GM12891 (cell line): ENCODE data around the gene IP6K1.
"Not testable (repeated sequence)": the region's sequence is repeated elsewhere in the genome, so short reads cannot be mapped to it uniquely, and the experiment has no call there.

Experiments used
- PAX5 ChIP-seq: IDR thresholded peaks from 2 replicates; pipeline ENCODE4 v1.6.1; 2011; ENCODE audit warnings: low read length, moderate library complexity, mild to moderate bottlenecking; ENCODE audit not compliant: insufficient read depth, severe bottlenecking
- POLR2A ChIP-seq: IDR thresholded peaks from 2 replicates; pipeline ENCODE4 v1.6.1; 2011; ENCODE audit warnings: low read depth, low read length, control low read depth
- POLR2AphosphoS5 ChIP-seq: IDR thresholded peaks from 2 replicates; pipeline ENCODE4 v1.6.1; 2011; ENCODE audit warnings: low read depth, low read length, control low read depth
- POU2F2 ChIP-seq: IDR thresholded peaks from 2 replicates; pipeline ENCODE4 v1.6.1; 2011; ENCODE audit warnings: low read depth, mild to moderate bottlenecking, control low read depth, low read length, moderate library complexity
- SPI1 ChIP-seq: IDR thresholded peaks from 2 replicates; pipeline ENCODE4 v1.6.1; 2011; ENCODE audit warnings: low read depth, low read length, control low read depth
- TAF1 ChIP-seq: IDR thresholded peaks from 2 replicates; pipeline ENCODE4 v1.6.1; 2011; ENCODE audit warnings: low read depth, low read length, control low read depth

- TF ChIP-seq POLR2AphosphoS5, POLR2A, PAX5, SPI1, TAF1, POU2F2: not testable (repeated sequence)
These were observed 4.1 kb downstream of the IP6K1 start for GRCh38 chr3:49782277-49782676.
